HepG2 (cell line): Measurements from ENCODE around the gene ABCA4. TPM values are rescaled to one million over a fixed set of nuclear protein-coding genes. Genes with fewer than 3 reads are reported as not detected.

Experiments
- CAMTA2 ChIP-seq: sonication (generic); formaldehyde crosslinking; IDR thresholded peaks from 2 replicates; pipeline ENCODE4 v1.4.0; 2020; ENCODE audit warnings: mild to moderate bottlenecking, missing genetic modification reagents, borderline replicate concordance
- CEBPG ChIP-seq: IDR thresholded peaks from 2 replicates; pipeline ENCODE4 v1.6.1; 2016
- HNF1B ChIP-seq: sonication (generic); formaldehyde crosslinking; IDR thresholded peaks from 2 replicates; pipeline ENCODE4 v1.5.1; 2020; ENCODE audit warnings: mild to moderate bottlenecking, moderate library complexity, missing genetic modification reagents
- KAT7 ChIP-seq: IDR thresholded peaks from 2 replicates; pipeline ENCODE4 v1.6.1; 2018; ENCODE audit warnings: borderline replicate concordance, missing compliant biosample characterization
- KLF15 ChIP-seq: sonication (generic); formaldehyde crosslinking; IDR thresholded peaks from 2 replicates; pipeline ENCODE4 v1.8.1; 2023; ENCODE audit warnings: borderline replicate concordance, mild to moderate bottlenecking, inconsistent platforms, missing genetic modification reagents, mixed read lengths
- LCORL ChIP-seq, 2 experiments: fragments of 450-650 bp in 1 of 2; sonication (generic) in 1 of 2; formaldehyde crosslinking in 1 of 2; IDR thresholded peaks; 2 replicates each; pipeline versions ENCODE4 v1.5.0 to v1.6.1; 2017 to 2020; ENCODE audit warnings: antibody characterized with exemption in 1 of 2, missing genetic modification reagents in 1 of 2
- NONO ChIP-seq, 2 experiments: fragments of 450-650 bp in 1 of 2; sonication (generic) in 1 of 2; formaldehyde crosslinking in 1 of 2; IDR thresholded peaks in 1 of 2; conservative IDR thresholded peaks in 1 of 2; 2 replicates each; pipeline versions ENCODE4 v1.6.1 to v1.8.0; 2017 to 2022; ENCODE audit warnings: mild to moderate bottlenecking in 1 of 2, missing genetic modification reagents in 1 of 2, moderate library complexity in 1 of 2
- PATZ1 ChIP-seq: sonication (generic); formaldehyde crosslinking; IDR thresholded peaks from 2 replicates; pipeline ENCODE4 v1.4.0; 2020; ENCODE audit warnings: missing genetic modification reagents
- RFX5 ChIP-seq: IDR thresholded peaks from 2 replicates; pipeline ENCODE4 v1.6.1; 2011; ENCODE audit warnings: low read depth, low read length, improper control_type of control experiment
- RXRB ChIP-seq: IDR thresholded peaks from 2 replicates; pipeline ENCODE4 v1.6.1; 2016; ENCODE audit warnings: borderline replicate concordance, missing genetic modification reagents, missing compliant biosample characterization
- SALL2 ChIP-seq: sonication (generic); formaldehyde crosslinking; IDR thresholded peaks from 2 replicates; pipeline ENCODE4 v1.8.1; 2023; ENCODE audit warnings: mild to moderate bottlenecking, missing genetic modification reagents, inconsistent platforms
- THRA ChIP-seq: sonication (generic); formaldehyde crosslinking; IDR thresholded peaks from 2 replicates; pipeline ENCODE4 v1.4.0; 2020; ENCODE audit warnings: missing genetic modification reagents, borderline replicate concordance
- ZC3H13 ChIP-seq: sonication (generic); formaldehyde crosslinking; IDR thresholded peaks from 2 replicates; pipeline ENCODE4 v1.8.1; 2023; ENCODE audit warnings: mild to moderate bottlenecking, missing genetic modification reagents, moderate library complexity
- ZNF782 ChIP-seq: sonication (generic); formaldehyde crosslinking; IDR thresholded peaks from 2 replicates; pipeline ENCODE4 v1.4.0; 2020; ENCODE audit warnings: missing genetic modification reagents, mild to moderate bottlenecking, borderline replicate concordance
- polyA plus RNA-seq, 8 experiments: library from polyadenylated mRNA; depleted of rRNA in 3 of 8; stranded (reverse) in 7 of 8; unstranded in 1 of 8; fragments of >200 nt; fragmentation: Illumina TruSeq in 4 of 8; extraction: Trizol in 4 of 8; gene quantifications; 2 replicates each; pipeline versions ENCODE4 v1.2.1 to v1.2.3, GENCODE V29; 2011 to 2016; ENCODE audit warnings: low read depth in 4 of 8, missing spikeins in 1 of 8, mixed read lengths in 1 of 8; ENCODE audit not compliant: insufficient read depth in 1 of 8
- total RNA-seq, 5 experiments: library from RNA; depleted of rRNA; stranded (reverse); fragments of >200 nt; fragmentation: Illumina TruSeq; extraction: Trizol; gene quantifications; 2 replicates each; pipeline ENCODE4 v1.2.3, GENCODE V29; 2016; ENCODE audit warnings: low read depth in 1 of 5
- TF ChIP-seq, protein P1 (sequence below): sonication (generic); formaldehyde crosslinking; IDR thresholded peaks from 2 replicates; pipeline ENCODE4 v1.5.1; 2020; ENCODE audit warnings: mild to moderate bottlenecking, missing genetic modification reagents, moderate library complexity
- TF ChIP-seq, protein P2 (sequence below): sonication (generic); formaldehyde crosslinking; conservative IDR thresholded peaks from 2 replicates; pipeline ENCODE4 v1.8.0; 2022; ENCODE audit warnings: low read depth, missing genetic modification reagents
- TF ChIP-seq, protein P3 (sequence below): IDR thresholded peaks from 2 replicates; pipeline ENCODE4 v1.6.1; 2016

The ABCA4 gene
- total and polyA plus RNA-seq, 2 of the 13 experiments (the other 11 are each of a cell fraction or from before 2014, with no cell fraction given): 0.24 to 0.67 TPM

DNA sequence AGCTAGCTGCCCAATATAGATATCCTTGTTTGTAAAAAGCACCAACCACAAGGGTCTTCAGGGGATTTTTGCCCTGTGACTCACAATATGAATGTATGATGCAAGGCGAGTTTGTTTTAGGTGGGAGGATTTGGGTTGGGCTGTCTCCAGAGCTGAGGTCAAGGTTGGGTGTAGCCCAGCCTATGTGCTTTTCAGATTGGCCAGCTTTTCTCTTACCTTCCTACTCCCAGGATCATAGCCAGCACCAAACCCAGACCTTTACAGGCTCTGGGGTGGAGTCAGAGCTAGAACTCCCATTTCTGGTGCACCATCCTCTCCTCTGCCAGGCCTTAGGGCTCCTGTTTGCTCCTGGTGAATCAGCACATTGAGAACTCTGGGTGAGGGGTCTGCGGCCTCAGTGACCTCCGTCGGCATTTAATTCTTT lies 156.2 kb downstream of the ABCA4 start (continued):
- TF ChIP-seq PATZ1 (CRISPR knock-in tag): 0 out of 2 replicates have a peak, but pooled peaks have one; percentile 40
- TF ChIP-seq, protein P1, sequence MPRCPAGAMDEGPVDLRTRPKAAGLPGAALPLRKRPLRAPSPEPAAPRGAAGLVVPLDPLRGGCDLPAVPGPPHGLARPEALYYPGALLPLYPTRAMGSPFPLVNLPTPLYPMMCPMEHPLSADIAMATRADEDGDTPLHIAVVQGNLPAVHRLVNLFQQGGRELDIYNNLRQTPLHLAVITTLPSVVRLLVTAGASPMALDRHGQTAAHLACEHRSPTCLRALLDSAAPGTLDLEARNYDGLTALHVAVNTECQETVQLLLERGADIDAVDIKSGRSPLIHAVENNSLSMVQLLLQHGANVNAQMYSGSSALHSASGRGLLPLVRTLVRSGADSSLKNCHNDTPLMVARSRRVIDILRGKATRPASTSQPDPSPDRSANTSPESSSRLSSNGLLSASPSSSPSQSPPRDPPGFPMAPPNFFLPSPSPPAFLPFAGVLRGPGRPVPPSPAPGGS (CRISPR knock-in tag): no peak
- TF ChIP-seq CEBPG: peak; percentile 92
- no peak for TF ChIP-seq KLF15 (CRISPR knock-in tag)
- no peak for TF ChIP-seq ZNF782 (CRISPR knock-in tag)
- no peak for TF ChIP-seq RFX5
- TF ChIP-seq, protein P2, sequence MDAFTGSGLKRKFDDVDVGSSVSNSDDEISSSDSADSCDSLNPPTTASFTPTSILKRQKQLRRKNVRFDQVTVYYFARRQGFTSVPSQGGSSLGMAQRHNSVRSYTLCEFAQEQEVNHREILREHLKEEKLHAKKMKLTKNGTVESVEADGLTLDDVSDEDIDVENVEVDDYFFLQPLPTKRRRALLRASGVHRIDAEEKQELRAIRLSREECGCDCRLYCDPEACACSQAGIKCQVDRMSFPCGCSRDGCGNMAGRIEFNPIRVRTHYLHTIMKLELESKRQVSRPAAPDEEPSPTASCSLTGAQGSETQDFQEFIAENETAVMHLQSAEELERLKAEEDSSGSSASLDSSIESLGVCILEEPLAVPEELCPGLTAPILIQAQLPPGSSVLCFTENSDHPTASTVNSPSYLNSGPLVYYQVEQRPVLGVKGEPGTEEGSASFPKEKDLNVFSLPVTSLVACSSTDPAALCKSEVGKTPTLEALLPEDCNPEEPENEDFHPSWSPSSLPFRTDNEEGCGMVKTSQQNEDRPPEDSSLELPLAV: no peak
- TF ChIP-seq THRA (CRISPR knock-in tag): peak; percentile 80
- TF ChIP-seq HNF1B (CRISPR knock-in tag): no peak
- TF ChIP-seq CAMTA2: no peak
- no peak for TF ChIP-seq NONO (IDR thresholded peaks at IDR 0.05)
- no peak for TF ChIP-seq NONO (CRISPR knock-in tag; conservative IDR thresholded peaks at IDR 0.05)
- TF ChIP-seq, protein P3, sequence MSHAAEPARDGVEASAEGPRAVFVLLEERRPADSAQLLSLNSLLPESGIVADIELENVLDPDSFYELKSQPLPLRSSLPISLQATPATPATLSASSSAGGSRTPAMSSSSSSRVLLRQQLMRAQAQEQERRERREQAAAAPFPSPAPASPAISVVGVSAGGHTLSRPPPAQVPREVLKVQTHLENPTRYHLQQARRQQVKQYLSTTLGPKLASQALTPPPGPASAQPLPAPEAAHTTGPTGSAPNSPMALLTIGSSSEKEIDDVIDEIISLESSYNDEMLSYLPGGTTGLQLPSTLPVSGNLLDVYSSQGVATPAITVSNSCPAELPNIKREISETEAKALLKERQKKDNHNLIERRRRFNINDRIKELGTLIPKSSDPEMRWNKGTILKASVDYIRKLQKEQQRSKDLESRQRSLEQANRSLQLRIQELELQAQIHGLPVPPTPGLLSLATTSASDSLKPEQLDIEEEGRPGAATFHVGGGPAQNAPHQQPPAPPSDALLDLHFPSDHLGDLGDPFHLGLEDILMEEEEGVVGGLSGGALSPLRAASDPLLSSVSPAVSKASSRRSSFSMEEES (CRISPR knock-in tag): no peak
- TF ChIP-seq RXRB (CRISPR knock-in tag): peak; percentile 82
- 0 out of 2 replicates have a peak, but pooled peaks have one; percentile 37 for TF ChIP-seq LCORL (IDR thresholded peaks at IDR 0.05)
- peak; percentile 91 for TF ChIP-seq LCORL (CRISPR knock-in tag; IDR thresholded peaks at IDR 0.05)
- no peak for TF ChIP-seq KAT7
- no peak for TF ChIP-seq SALL2
- TF ChIP-seq ZC3H13 (CRISPR knock-in tag): no peak
